Measurements from ENCODE around the gene TENM4. TPM values are rescaled to one million over a fixed set of nuclear protein-coding genes. Genes with fewer than 3 reads are reported as not detected.
"Not testable (repeated sequence)": the region's sequence is repeated elsewhere in the genome, so short reads cannot be mapped to it uniquely, and the experiment has no call there.

Gene TENM4
- total and polyA plus RNA-seq, 5 experiments from 2014 or later = not detected

DNA sequence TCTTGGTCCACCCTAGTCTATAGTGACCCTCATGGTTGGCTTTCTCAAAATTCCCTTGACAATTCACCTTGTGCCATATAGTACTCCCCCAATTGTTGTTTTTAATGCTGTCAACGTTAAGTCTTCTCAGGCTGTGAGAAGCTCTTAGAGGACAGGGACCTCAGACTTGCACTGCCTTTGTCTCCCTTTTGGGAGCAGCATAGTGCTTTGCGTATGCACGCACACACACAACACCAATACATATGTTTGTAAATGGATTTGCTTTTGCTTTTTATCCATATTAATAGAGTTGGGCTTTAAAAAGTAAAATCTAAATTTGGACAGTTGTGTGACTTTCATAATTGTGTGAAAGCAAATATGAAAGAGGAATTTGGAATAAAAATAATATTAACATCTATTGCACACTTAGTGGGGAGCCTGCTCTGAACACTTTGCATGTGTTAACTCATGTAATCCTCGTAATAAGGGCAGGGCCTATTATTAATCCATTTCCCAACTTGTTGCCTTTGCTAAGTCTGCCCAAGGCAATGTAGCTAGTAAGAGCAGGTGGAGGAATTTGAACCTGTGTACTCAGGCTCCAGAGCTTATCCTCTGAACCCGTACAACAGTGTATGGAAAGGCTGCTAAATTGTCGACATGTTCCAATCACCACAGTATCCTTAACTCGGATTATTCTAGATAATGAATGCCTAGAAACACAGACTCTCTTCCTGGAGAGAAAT is 608.4 kb downstream of the TENM4 start:
- POLR2A ChIA-PET = no interaction called here
- H3K27me3 Mint-ChIP-seq = peaks cover 3 to 15% (median 9%) of the 10 kb centered on the region in 5 donors
- ATAC-seq (no peak), DNase-seq (no peak)
- H3K27ac Mint-ChIP-seq = no peak overlapping the region
- no peaks in the 10 kb centered on the region for H3K4me1 Mint-ChIP-seq
- no peak overlapping the region for H3K4me3 Mint-ChIP-seq
- H3K36me3 Mint-ChIP-seq = no peaks in the 10 kb centered on the region
- no peaks in the 10 kb centered on the region for H3K9me3 Mint-ChIP-seq

DNA sequence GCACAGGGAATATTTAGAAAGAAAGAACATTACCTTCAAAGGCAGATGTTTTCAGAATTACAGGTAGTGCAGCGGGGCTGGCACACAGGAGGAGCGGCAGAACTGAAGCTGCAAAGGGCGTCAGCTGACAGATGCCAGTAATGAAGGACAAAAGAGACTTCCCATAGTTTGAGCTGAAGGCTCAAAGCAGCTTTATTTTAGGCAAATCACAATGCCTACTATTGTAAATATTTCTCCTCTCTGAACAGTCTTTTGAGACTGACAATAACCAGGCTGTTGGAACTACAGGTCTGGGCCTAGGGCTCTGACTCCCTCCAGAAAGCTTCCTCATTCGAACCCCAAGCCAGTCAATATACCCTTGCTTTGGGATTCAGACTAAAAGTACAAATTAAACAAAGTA is 609.3 kb downstream of the TENM4 start:
- H3K9me3 Mint-ChIP-seq = no peaks in the 10 kb centered on the region
- no peaks in the 10 kb centered on the region for H3K4me1 Mint-ChIP-seq
- H3K27ac Mint-ChIP-seq = no peak overlapping the region
- H3K4me3 Mint-ChIP-seq = no peak overlapping the region
- DNase-seq (no peak), ATAC-seq (no peak)
- POLR2A ChIA-PET = no interaction called here
- no peaks in the 10 kb centered on the region for H3K36me3 Mint-ChIP-seq
- H3K27me3 Mint-ChIP-seq = peaks cover 3 to 15% (median 9%) of the 10 kb centered on the region in 5 donors

DNA sequence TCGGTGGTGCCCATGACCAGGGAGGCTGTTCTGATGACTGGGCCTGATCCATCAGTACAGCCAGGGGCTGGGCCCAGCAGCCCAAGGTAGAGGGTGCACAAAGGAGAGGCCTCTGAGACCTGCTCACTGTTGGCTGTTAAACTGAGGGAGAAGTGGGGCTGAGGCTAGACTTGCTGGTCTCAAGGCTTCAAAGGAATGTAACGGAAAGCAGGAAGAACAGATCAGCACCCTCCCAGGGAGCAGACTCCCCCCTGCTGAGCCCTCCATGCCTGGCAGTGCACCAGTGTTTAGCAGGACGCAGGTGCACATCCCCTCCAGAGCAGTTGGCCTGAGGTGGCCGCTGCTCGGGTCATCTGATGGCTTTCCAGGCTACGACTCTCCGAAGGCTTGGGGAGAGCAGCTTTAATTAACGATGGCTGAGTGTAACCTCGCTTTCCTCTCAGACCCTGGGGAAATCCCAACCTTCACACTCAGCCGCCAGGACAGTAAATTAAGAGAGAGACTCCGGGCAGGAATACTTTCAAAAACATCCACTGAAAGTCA is 610.5 kb downstream of the TENM4 start:
- DNase-seq (no peak), ATAC-seq (no peak)
- H3K4me3 Mint-ChIP-seq = no peak overlapping the region
- H3K27ac Mint-ChIP-seq = no peak overlapping the region
- H3K36me3 Mint-ChIP-seq = no peaks in the 10 kb centered on the region
- POLR2A ChIA-PET = no interaction called here
- H3K27me3 Mint-ChIP-seq = peaks cover 3 to 16% (median 6%) of the 10 kb centered on the region in 5 donors
- H3K4me1 Mint-ChIP-seq = no peaks in the 10 kb centered on the region
- no peaks in the 10 kb centered on the region for H3K9me3 Mint-ChIP-seq

DNA sequence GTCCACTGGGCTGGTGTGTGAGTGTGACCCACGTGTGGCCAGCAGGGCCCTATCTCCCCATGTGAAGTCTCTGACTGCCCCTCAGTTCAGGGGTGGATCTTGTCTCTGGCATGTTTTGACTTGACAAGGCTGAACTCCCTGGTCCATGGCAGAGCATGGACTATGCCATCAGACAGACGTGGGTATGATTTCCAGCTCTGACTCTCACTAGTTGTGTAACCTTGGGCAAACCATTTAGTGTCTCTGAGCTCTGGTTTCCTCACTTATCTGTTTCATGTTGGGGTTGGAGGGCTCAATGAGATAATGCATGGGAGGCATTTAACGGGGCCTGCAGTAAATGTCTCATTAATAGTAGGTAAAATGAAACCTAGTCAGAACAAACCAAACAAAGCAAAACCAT is 611.7 kb downstream of the TENM4 start:
- POLR2A ChIA-PET = no interaction called here
- H3K4me3 Mint-ChIP-seq = no peak overlapping the region
- H3K4me1 Mint-ChIP-seq = no peaks in the 10 kb centered on the region
- DNase-seq = no peak
- H3K27ac Mint-ChIP-seq = no peak overlapping the region
- H3K9me3 Mint-ChIP-seq = no peaks in the 10 kb centered on the region
- no peaks in the 10 kb centered on the region for H3K36me3 Mint-ChIP-seq
- peaks cover 0 to 15% (median 6%) of the 10 kb centered on the region in 5 donors for H3K27me3 Mint-ChIP-seq
- no peak for ATAC-seq

DNA sequence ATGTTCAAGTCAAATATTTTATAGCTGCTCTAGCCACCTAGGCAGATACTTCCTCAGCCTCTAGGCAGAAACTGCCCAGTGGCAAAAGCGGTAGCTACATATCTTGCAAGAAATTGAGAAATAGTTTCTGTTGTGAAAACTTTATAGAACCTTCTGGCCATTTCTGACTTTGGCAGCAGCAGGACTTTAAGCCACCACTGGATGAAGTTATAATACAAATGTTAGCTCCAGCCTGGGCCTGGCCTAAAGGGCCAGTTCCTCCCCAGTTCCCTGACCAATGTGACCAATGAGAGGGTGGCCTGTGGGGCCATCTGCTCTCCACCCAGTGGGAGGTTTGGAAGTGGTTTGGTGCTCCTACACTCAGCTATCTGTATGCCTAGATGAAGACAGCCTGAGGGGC is 612.2 kb downstream of the TENM4 start:
- ATAC-seq (no peak), DNase-seq (no peak)
- Mint-ChIP-seq H3K4me3 (no peak overlapping the region), H3K27me3 (peaks cover 0 to 13% (median 6%) of the 10 kb centered on the region in 5 donors), H3K4me1 (no peaks in the 10 kb centered on the region), H3K36me3 (no peaks in the 10 kb centered on the region), H3K9me3 (no peaks in the 10 kb centered on the region), H3K27ac (no peak overlapping the region)
- POLR2A ChIA-PET = no interaction called here

DNA sequence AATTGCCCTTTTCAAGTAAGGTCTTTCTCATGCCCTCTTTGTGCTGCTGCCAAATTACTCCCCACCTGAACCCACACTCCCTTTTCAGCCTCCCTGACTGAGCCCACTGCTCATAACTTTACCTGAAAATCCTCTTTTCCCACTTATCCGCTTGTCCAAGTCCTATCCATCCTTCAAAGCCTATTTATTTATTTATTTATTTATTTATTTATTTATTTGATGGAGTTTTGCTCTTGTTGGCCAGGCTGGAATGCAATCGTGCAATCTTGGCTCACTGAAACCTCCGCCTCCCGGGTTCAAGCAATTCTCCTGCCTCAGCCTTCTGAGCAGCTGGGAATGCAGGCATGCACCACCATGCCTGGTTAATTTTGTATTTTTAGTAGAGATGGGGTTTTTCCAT is 613.5 kb downstream of the TENM4 start:
- H3K4me3 Mint-ChIP-seq, DNase-seq, ATAC-seq: not testable (repeated sequence)

DNA sequence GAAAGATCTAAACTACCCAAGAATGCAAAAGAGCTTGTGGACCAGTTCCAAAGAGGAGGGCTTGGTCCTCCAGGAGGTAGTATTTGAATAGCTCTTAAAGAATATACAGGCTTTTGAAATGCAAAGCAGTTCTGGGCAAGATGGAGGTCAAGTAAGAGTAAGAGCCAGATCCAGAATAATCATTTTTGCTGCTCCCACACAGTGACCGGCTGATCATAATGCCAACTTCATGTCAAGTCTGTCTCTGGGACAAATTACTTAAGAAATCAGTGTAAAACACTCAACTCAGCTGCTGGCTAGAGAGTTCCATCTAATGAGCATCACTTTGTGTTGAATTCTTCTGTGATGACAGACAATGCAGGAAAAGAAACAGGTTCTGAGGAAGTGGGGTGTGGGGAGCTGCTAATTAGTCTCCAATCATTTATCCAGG is 615.2 kb downstream of the TENM4 start:
- no peak overlapping the region for H3K27ac Mint-ChIP-seq
- no peaks in the 10 kb centered on the region for H3K4me1 Mint-ChIP-seq
- no peaks in the 10 kb centered on the region for H3K9me3 Mint-ChIP-seq
- ATAC-seq = no peak
- H3K4me3 Mint-ChIP-seq = no peak overlapping the region
- no peak for DNase-seq
- H3K27me3 Mint-ChIP-seq = peaks cover 0 to 11% (median 6%) of the 10 kb centered on the region in 5 donors
- POLR2A ChIA-PET = no interaction called here
- H3K36me3 Mint-ChIP-seq = no peaks in the 10 kb centered on the region

More for the DNA sequence above, 613.5 kb downstream of the TENM4 start:
- peaks cover 0 to 11% (median 6%) of the 10 kb centered on the region in 5 donors for H3K27me3 Mint-ChIP-seq
- POLR2A ChIA-PET, H3K4me1 Mint-ChIP-seq, H3K36me3 Mint-ChIP-seq, H3K27ac Mint-ChIP-seq, H3K9me3 Mint-ChIP-seq: not testable (repeated sequence)

DNA sequence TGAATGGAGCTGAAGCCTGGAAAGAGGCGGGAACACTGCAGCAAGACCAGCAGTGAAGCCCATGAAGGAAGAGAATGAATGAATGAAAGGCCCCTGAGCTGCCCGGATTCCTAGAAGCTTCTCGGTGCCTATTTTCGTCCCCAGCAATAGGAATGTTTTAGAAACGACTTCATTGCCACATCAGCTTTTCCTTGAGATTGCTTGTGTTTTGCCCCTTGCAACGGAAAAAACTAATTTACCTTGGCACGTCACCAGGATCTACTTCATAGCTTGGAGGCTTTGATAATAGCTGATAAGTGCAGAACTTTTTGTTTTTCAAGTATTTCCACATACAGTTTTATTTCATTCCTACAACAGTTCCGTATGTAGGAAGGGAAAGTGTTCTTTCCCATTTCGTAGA is 617.2 kb downstream of the TENM4 start:
- Mint-ChIP-seq H3K4me1 (no peaks in the 10 kb centered on the region), H3K27me3 (peaks cover 0 to 11% (median 2%) of the 10 kb centered on the region in 5 donors), H3K36me3 (no peaks in the 10 kb centered on the region), H3K9me3 (no peaks in the 10 kb centered on the region), H3K27ac (no peak overlapping the region), H3K4me3 (no peak overlapping the region)
- POLR2A ChIA-PET = no interaction called here
- ATAC-seq = no peak
- no peak for DNase-seq

DNA sequence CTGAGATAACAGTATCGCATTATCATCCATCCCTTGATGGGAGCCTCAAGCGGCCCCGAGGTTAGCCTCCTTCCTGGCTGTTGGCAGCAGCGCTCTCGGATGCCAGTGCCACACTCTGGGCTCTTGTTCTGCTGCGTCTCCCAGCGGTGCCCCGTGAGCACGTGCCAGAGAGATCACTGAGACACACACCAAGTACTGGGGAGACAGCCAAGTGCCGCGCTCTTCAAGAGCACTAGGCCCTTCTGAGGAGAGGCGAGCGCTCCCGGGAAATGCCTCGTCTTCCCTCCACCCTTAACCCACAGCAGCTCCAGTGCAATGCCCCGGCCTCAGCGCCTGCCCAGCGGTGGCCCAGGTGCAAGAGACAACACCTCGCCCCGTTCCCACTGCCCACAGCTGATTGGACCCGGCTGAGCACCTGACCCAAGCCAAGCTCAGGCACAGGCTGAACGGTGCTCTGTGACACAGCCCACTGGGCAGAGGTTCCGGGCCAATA is 617.9 kb downstream of the TENM4 start:
- POLR2A ChIA-PET = no interaction called here
- no peaks in the 10 kb centered on the region for H3K4me1 Mint-ChIP-seq

DNA sequence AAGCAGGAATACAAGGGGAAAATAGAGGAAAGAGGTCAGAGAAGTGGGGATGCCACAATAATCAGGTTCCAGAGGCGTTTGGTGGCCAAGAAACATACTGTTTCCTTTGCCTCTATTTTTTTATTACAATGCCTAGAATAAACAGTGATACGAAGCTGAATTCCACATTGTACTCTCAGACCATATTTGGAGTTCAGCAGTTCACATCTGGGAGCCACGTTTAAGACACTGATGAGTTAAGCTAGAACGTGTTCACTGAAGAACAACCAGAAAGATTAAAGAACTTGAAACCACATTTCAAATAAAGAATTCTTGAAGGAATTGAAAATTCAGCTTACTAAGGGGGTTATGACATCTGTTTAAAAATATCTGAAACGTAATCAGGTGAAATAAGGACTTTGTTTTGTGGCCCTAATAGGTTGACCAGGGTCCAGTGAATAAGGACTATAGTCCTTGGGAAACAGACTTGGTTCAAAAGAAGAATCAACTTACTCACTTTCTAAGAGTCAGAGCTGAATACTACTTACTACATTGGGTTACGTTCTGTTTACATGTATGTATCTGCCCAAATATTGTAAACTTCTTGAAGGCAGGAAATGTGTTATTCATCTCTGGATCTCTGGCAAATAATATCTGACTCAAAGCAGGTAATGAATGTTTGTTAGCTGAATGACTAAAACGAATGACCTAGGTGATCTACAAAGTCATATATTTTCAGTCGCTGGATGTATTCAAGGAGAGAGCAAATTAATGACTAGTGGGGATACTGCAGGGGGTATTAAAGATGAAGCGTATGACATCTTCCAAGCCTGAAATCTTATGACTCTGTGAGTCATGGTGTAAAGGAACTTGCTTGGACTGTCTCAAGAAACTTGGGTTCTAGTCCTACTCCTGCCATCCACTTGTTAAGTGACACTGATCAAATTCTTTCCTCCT is 619.2 kb downstream of the TENM4 start:
- H3K4me3 Mint-ChIP-seq = no peak overlapping the region
- H3K27me3 Mint-ChIP-seq = peaks cover 0 to 4% (median 0%) of the 10 kb centered on the region in 5 donors
- no peaks in the 10 kb centered on the region for H3K9me3 Mint-ChIP-seq
- H3K36me3 Mint-ChIP-seq = no peaks in the 10 kb centered on the region
- H3K4me1 Mint-ChIP-seq = no peaks in the 10 kb centered on the region
- DNase-seq (no peak), ATAC-seq (no peak)
- POLR2A ChIA-PET = no interaction called here
- no peak overlapping the region for H3K27ac Mint-ChIP-seq

More for the DNA sequence above, 617.9 kb downstream of the TENM4 start:
- H3K4me3 Mint-ChIP-seq = no peak overlapping the region
- H3K9me3 Mint-ChIP-seq = no peaks in the 10 kb centered on the region
- no peaks in the 10 kb centered on the region for H3K36me3 Mint-ChIP-seq
- H3K27me3 Mint-ChIP-seq = peaks cover 0 to 5% (median 2%) of the 10 kb centered on the region in 5 donors
- DNase-seq (no peak), ATAC-seq (no peak)
- H3K27ac Mint-ChIP-seq = no peak overlapping the region

DNA sequence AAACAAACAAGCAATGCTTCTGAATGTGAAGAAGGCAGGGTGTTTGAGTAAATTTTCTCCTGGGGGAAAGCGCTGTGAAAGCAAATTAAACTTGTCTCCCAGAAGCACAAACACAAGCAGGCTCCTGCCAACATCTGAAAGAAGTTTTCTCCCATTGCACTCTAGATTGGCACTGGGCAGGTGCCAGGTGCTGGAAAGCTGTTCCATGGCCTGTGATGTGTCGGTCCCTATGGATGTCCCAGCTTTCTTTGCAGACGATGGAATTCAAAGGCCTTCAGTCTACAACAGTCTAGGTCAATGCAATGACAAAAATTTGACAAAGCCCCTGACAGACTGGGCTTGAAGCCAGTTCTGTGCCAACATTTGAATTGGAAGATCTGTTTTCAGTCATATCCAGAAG is 620.1 kb downstream of the TENM4 start:
- no peak overlapping the region for H3K4me3 Mint-ChIP-seq
- no peak for DNase-seq
- POLR2A ChIA-PET = no interaction called here
- peaks cover 0 to 4% (median 0%) of the 10 kb centered on the region in 5 donors for H3K27me3 Mint-ChIP-seq
- no peak overlapping the region for H3K27ac Mint-ChIP-seq
- H3K4me1 Mint-ChIP-seq = no peaks in the 10 kb centered on the region
- no peaks in the 10 kb centered on the region for H3K36me3 Mint-ChIP-seq
- no peak for ATAC-seq
- no peaks in the 10 kb centered on the region for H3K9me3 Mint-ChIP-seq

DNA sequence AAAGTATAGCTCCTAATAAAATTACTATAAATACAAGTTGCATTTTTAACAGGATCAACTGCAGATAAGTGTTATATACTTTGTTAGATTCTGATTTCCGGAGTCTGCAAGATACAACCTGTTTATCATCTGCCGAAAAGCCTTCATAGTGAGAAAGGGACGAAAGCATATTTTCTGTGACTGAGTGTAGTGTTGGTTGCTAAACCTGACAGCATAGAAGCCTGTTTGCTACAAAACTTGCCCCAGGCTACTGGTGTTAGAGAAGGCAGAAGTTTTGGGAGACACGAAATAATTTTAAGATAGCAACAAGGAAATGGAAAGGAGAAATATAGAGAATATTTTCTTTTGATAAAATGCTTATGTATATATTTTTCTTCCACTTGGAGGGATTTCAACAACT is 622.6 kb downstream of the TENM4 start:
- ATAC-seq (no peak), DNase-seq (no peak)
- Mint-ChIP-seq H3K36me3 (no peaks in the 10 kb centered on the region), H3K27ac (no peak overlapping the region), H3K9me3 (no peaks in the 10 kb centered on the region), H3K27me3 (peaks cover 0 to 3% (median 0%) of the 10 kb centered on the region in 5 donors), H3K4me1 (no peaks in the 10 kb centered on the region), H3K4me3 (no peak overlapping the region)
- POLR2A ChIA-PET = no interaction called here

DNA sequence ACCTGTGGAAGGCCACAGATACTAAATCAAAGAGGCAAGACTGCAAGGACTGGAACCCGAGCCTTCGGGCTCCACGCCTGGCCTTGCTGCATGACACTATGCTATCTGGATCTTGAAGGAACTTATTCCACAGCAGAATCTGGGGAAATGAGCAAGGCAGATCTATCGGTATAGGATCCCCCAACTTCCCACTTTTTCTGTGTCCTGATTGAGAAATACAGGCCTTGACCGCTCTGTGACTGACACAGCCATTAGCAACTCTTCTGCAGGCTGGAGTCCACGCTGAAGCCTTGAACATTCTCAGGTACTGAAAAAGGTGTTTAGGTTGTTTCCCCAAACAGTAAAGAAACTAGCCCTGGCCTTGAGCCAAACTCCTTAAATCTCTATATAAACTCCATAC is 625.0 kb downstream of the TENM4 start:
- Mint-ChIP-seq H3K36me3 (no peaks in the 10 kb centered on the region), H3K27me3 (peaks cover 0 to 9% (median 2%) of the 10 kb centered on the region in 5 donors), H3K4me3 (no peak overlapping the region), H3K9me3 (no peaks in the 10 kb centered on the region), H3K27ac (no peak overlapping the region), H3K4me1 (no peaks in the 10 kb centered on the region)
- ATAC-seq (no peak), DNase-seq (no peak)
- POLR2A ChIA-PET = no interaction called here

Measured in naive thymus-derived CD8-positive, alpha-beta T cell (primary cell).